CD4-positive, alpha-beta T cell treated with Interleukin-6 at 100 ng/mL for 8 hours (primary cell): Measurements from ENCODE around the gene AICDA.
"Not testable (repeated sequence)": the region's sequence is repeated elsewhere in the genome, so short reads cannot be mapped to it uniquely, and the experiment has no call there.

Experiments used
- DNase-seq: peaks from one replicate; pipeline ENCODE4 v3.0.0-alpha.2; 2020; ENCODE audit warnings: mixed read lengths, low spot score

The AICDA gene

DNA sequence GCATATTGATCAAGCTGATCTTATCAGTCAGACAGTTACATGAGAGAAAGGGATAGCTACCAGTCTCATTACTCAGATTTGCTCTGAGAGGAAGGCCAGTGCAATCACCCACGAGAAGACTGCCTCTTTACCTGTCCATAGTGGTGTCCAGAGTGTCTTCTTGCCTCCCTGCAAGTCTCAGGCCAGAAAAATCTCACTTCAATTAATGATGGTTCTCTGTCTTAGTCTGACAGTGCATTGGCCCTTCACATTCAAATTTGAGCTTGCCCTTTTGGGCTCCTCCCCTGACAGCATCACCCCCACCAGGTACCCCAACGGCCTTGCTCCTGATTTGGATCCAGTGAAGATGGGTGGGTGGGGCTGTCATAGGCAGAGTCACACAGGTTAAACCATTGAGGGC, at the start of gene AICDA:
Gene AICDA, minus strand, starts transcription at position 231 of the 400 bp plus-strand sequence. Its CDS starts 92 bp downstream, at position 139.
- no peak for DNase-seq

DNA sequence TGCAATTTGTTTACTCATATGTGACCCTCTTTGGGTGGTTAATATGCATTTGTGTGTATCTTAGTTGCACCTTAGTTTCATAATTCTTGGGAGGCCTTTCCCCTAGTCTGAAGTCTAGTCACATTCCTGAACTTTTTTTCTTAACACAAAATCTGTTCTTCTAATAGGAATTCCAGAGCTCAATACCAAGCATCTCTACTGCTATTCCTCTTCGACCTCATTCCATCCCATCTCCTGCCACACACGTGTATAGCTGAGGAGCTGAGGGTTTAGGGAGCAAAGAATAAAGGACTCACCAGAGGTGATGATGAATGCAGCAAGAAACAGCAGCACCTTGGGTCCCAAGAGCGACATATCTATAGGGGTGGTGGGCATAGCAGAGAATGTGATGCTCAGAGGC, 49.1 kb upstream of the AICDA start:
- DNase-seq = no peak

DNA sequence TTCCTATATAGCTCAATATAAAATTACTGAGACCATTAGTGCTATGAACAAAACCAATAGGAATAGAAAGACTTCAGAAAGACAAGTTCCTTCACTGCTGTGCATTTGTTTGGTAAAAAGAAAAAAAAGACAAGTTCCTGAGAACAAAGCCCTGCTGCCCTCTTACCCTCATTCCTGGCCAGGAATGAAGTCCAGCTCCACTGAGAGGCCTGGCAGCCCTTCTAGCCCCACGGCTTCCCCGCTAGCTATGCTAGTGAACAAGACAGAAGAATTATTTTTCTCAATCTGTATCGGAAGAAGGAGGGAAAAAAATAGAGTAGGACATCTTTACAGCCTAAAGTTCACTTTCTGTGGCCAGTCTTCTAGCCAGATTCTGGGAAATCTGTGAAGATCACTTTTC, 48.4 kb upstream of the AICDA start:
- DNase-seq = no peak

DNA sequence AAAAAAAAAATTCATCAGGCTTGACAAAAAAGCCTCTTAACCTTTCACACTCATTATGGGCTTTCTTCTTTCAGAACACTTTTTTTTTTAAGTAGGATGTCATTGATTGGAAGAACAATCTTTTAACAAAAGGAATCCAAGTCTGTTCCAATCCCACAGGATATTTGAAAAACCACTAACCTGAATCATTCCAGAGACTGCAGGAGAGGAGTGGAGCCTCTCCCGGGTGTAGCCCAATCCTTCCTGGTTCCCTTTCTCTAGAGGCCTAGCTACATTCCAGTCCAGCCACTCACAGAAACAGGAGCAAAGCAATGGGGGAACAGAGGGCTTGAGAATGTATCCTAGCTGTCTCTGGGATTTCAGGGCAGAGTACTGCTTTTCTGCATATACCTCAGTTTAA, 45.7 kb upstream of the AICDA start:
- DNase-seq = no peak

DNA sequence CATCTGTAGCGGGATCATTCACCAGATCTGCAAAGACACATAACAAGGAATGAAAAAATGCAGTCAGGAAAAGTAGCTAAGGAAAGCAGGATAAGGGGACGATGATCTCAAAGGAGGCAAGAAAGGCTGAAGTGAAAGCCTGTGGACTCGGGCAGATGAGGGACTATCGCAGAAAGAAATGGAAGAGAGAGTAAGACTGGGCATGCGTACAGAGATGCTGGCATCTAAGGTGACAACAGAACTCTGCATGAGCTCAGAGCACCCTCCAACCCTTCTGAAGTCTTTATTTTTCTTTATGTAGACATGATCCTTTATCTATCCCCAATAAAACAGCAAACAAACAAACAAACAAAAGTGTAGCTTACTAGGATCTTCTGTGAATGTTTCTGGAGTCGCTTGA, 42.8 kb upstream of the AICDA start:
- no peak for DNase-seq

DNA sequence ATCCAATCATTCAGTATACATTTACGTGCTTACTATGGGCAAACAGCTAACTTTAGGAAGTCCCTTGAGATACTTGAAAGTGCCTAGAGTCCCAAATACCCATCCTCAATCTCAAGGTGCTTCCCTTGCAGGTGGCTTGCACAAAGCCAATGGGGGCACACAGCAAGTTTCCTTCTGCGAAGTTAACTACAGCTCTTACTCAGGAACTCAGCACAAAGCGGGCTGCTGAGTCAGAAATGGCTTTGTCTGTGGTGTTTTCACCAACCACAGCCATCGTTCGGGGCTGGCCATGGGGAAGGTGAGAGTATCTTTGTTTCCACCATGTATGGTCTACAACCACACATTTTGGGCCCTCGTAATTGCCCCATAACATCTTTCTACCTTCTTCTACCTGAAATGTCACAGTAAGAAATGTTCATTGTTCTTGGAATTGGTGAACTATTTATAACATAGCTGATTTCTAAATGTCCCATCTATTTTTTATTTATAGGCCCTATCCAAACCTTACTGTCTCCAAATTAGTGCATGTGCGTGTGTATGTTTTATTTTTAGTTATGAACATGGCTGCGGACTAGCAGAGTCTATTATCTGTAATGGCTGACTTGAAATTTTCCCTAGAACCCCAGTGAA, 36.0 kb upstream of the AICDA start:
- peak; percentile 11 for DNase-seq

DNA sequence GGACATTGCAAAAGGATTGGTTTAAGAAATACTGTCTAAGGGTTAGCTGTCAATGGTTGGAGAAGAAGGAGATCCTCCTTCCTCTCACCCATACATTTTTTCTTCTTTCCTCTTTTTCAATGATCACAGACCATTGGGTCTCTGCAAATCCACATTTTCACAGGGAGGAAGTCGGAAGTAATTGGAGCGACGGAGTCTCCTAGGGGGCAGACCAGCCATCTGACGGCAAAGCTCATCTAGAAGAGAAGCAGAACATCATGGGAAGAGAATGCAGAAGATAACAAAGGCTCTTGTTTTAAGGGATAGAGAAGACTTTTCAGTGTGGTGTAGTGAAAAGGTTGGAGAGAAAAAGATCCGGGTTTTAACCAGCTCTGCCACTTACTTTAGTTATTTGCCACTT, 35.3 kb upstream of the AICDA start:
- DNase-seq = no peak

DNA sequence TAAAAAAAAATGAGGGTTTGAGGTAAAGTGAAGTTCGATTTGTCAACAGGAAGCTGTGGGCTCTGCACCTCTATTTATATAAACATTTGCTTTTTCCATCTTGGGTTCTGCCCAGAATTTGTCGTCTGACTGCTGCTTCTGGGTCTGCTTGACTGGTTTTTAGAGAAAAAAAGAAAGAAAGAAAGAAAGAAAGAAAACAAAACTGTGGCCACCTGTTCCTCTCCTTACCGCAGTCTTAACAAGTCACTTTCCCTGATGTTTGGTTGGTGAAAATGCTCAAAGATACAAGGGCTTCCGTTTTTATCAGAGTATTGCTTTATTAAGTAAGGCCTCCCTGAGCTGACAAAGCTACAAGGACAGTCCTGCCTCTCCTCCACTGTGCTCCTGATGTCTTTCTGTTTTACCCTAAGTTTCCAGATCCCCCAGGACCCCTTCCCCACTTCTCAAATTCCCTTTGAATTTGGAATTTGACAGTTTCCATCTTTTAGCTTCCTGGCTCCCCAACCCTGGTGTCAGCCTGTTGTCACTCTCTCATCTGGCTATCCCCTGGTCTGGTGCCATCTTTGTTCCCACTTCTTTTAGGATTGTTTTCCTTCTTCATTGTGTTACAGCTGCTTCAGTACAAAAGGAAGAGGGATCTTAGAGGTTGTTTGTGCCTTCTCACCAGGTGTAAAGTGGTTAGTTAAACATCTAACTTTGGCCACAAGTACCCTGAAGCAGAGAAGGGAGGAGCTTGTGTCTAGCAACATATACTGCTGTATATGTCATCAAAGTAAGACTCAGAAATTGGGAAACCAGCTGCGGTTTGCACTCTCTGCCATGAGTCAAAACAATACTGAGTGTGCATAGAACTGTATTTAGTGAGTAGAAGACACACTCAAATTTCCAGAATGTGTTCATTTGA, 31.9 kb upstream of the AICDA start:
- DNase-seq = peak; percentile 70

DNA sequence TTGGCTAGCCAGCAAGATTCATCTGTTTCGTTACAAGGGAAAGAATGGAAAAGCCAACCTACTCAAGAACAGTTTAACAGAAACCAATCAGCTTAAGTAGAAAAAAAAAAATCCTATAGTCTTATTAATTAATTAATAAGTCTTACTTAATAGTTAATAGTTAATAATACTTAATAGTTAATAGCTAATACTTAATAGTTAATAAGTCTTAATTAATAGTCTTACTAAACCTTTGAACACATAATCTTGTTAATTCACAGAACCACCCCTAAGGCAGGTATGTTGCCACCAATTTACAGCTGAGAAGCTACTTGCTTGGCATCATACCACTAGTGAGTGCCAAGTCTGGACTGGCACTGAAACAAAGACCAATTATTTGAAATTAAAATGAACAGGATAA, 30.1 kb upstream of the AICDA start:
- no peak for DNase-seq

DNA sequence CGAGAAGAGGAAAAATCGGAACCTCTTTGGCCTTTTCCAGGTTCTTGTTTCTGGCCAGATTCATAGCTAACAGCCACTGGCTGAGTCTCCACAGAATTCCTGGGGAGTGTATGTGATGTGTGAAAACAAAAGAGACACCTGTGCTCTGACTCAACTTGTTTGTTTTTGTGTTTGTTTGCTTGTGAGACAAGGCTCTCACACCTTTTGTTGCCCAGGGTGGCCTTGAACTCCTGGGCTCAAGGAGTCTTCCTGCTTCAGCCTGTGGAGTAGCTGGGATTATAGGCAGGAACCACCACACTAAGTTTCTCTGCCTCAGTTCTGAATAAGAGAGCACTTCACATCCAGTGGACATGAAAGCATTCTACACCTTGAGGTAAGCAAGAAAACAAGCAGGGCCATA, 27.3 kb upstream of the AICDA start:
- no peak for DNase-seq

DNA sequence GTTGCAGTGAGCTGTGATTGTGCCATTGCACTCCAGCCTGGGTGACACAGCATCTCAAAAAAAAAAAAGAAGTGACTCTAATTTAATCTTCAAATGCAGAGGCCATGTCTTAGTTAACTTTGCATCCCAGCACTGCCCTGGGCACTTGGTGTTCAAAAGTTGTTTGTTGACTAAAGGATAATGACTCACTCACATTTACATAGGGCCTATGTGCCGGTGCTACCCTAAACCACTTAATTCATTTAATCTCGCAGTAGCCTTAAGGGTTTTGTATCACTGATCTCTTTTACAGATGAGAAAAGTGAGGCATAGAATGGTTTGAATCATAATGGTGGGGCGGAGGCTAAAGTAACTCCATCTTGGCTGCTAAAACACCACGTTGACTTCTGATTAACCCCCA, 26.3 kb upstream of the AICDA start:
- no peak for DNase-seq

DNA sequence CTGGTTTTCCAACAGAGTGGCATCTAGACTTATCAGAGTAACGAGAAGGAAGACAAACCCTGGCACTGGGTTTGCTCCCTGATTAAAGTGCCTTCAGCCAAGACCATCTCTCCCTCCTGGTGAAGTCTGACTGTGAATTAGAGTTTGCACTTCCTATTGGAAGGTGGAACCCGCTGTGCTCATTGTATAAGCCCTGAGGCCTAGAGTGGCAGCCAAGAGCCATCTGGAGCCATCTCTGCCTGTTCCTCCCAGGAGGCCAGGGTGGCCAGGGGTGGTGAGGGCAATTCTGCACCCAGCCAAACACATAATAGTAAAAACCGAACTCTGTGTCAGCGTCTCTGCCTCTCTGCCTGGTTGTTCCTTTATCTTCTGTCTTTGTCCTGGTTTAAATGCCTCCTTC, 25.0 kb upstream of the AICDA start:
- no peak for DNase-seq

DNA sequence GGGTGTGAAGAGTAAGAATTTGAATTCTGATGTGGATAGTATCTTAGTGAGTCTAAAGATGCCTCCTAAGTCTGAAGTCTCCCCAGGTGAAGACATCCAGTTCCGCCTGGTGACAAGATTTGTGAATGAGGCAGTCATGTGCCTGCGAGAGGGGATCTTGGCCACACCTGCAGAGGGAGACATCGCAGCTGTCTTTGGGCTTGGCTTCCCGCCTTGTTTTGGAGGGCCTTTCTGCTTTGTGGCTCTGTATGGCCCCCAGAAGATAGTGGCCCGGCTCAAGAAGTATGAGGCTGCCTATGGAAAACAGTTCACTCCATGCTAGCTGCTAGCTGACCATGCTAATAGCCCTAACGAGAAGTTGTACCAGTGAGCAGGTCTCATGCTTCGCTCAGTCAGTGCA, 24.6 kb upstream of the AICDA start:
- no peak for DNase-seq

DNA sequence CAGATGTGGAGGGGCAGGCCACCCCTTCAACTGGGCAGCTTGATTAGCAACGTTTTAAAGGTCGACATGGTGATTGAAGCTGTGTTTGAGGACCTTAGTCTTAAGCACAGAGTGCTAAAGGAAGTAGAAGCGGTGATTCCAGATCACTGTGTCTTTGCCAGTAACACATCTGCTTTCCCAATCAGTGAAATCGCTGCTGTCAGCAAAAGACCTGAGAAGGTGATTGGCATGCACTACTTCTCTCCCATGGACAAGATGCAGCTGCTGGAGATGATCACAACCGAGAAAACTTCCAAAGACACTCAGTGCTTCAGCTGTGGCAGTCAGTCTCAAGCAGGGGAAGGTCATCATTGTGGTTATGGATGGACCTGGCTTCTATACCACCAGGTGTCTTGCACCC, 23.9 kb upstream of the AICDA start:
- no peak for DNase-seq

DNA sequence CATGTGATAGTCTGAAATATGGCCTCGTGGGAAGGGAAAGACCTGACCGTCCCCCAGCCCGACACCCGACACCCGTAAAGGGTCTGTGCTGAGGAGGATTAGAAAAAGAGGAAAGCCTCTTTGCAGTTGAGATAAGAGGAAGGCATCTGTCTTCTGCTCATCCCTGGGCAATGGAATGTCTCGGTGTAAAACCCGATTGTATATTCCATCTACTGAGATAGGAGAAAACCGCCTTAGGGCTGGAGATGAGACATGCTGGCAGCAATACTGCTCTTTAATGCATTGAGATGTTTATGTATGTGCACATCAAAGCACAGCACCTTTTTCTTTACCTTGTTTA, 23.3 kb upstream of the AICDA start:
- DNase-seq = not testable (repeated sequence)

DNA sequence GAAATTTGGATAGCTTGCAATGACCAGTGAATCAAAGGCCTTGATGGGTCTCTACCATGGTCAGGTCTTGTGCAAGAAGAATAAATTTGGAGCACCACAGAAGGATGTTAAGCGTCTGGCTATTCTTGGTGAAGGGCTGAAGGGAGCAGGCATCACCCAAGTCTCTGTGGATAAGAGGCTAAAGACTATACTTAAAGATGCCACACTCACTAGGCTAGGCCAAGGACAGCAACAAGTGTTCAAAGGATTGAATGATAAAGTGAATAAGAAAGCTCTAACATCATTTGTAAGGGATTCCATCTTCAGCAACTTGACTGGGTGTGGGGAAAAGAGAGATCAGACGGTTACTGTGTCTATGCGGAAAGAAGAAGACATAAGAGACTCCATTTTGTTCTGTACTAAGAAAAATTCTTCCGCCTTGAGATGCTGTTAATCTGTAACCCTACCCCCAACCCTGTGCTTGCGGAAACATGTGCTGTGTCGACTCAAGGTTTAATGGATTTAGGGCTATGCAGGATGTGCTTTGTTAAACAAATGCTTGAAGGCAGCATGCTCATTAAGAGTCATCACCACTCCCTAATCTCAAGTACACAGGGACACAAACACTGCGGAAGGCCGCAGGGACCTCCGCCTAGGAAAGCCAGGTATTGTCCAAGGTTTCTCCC, 22.8 kb upstream of the AICDA start:
- DNase-seq = not testable (repeated sequence)

DNA sequence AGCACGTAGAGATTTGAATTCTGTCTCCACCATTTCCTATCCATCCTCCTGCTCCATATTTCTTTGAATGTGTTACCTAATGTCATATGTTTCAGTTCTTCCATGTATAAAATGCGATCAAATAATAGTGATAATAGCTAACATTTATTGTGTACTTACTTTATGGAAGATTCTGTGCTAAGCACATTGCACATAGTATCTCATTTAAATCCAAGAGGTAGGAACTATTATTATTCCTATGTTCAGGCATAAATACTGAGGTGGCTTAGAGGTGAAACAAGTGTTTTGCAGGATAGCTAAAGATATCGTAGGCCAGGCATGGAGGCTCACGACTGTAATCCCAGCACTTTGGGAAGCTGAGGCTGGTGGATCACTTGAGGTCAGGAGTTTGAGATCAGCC, 17.5 kb upstream of the AICDA start:
- DNase-seq = no peak

DNA sequence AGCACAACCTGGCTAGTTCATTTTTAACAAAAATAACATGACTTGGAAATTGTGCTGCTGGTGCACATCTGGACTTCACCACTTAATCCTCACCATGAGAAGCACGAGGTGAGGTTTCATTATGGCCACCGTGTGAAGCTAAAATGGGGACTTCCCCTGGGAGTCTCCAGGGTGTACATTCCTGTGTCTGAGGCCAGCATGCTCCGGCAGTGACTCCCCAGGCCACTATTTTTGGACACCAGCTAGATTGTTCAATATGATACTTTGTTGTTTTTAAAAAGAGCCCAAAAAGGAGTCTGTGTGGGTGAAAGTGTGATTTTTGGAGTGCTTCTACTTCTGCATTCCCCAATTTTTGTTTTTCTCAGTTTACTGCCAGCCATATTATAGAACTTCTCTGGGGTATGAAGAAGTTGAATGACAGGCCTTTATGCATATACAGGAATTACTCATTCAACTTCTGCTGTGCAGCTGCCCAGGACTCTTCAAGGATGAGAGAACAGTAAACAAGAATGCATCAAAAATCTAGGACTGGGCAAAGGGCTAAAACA, 16.9 kb upstream of the AICDA start:
- no peak for DNase-seq

DNA sequence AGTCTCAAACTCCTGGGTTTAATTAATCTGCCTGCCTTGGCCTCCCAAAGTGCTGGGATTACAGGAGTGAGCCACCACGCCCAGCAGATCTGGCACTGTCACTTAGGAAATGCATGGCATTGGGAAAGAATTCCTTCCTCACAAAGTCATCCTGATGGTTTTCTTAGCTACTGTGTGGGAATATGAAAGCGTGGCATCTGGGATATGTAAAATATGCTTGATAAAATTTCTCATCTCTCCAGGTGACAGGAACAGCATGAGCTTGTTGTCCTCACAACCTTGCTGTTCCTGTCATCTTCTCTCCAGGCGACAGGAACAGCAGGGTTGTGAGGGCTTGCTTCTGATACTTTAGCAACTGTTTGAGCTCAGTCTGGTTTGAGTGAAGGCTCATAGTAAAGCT, 16.1 kb upstream of the AICDA start:
- DNase-seq = no peak

DNA sequence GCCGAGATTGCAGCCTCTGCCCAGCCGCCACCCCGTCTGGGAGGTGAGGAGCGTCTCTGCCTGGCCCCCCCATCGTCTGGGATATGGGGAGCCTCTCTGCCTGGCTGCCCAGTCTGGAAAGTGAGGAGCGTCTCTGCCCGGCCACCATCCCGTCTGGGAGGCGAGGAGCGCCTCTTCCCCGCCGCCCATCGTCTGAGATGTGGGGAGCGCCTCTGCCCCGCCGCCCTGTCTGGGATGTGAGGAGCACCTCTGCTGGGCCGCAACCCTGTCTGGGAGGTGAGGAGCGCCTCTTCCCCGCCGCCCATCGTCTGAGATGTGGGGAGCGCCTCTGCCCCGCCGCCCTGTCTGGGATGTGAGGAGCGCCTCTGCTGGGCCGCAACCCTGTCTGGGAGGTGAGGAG, 12.1 kb upstream of the AICDA start:
- not testable (repeated sequence) for DNase-seq

DNA sequence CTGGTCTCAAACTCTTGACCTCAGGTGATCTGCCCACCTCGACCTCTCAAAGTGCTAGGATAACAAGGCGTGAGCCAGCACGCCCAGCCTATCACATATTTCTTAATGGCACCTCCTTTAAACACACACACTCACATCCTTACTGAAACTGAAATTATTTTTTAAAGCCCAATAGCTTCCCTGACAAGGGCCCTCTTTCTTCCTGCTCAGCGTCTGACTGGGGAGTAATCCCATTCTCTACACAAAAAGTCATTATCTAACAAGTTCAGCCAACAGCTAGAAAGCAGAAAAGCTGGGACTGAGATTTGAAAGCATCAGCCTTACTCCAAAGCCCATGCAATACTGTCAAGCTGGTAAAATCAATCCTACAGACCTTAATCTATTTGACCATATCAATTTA, 10.0 kb upstream of the AICDA start:
- DNase-seq = no peak

DNA sequence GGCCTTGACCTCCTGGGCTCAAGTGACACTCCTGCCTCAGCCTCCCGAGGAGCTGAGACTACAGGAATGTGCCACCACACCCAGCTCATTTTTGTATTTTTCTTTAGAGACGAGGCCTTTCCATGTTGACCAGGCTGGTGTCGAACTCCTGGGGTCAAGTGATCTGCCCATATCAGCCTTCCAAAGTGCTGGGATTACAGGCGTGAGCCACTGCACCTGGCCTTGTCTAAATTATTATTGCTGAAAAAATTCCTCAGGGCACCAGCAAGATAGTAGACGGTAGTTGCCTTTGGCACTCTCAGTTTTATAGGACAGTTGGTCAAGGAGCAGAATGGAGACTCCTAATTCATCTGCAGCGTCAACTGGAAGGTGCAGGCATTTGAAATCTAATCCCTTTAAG, 2.5 kb upstream of the AICDA start:
- DNase-seq = no peak

DNA sequence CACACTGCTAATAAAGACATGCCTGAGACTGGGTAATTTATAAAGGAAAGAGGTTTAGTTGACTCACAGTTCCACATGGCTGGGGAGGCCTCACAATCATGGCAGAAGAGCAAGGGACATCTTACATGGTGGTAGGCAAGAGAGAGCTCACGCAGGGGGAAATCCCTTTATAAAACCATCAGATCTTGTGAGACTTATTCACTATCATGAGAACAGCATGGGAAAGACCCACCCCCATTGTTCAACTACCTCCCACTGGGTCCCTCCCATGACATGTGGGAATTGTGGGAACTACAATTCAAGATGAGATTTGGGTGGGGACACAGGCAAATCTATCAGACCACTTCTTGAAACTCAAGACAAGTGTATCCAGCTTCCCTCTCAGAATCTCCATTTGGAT, 1.2 kb upstream of the AICDA start:
- not testable (repeated sequence) for DNase-seq
